Lower leg skin (tissue), 4 donors: ENCODE measurements around the gene ZNF77. TPM values are rescaled to one million over a fixed set of nuclear protein-coding genes. Genes with fewer than 3 reads are reported as not detected.
"Not testable (repeated sequence)": the region's sequence is repeated elsewhere in the genome, so short reads cannot be mapped to it uniquely, and the experiment has no call there.

Source experiments
- DNase-seq, 2 donors: peaks; one replicate each; pipeline ENCODE4 v3.0.0-alpha.2; 2019; ENCODE audit warnings: low spot score in 2 of 2
- H3K4me3 ChIP-seq: fragments of 200-600 bp; sonication (generic); 2 replicates; pipeline ENCODE4 v1.5.1; 2017; ENCODE audit warnings: mild to moderate bottlenecking, low read depth; ENCODE audit not compliant: poor library complexity, severe bottlenecking
- POLR2A ChIP-seq, 2 donors: fragments of 450-650 bp; IDR thresholded peaks; one replicate each; pipeline ENCODE4 v1.6.1; 2016 to 2017; ENCODE audit warnings: antibody characterized with exemption in 2 of 2, mild to moderate bottlenecking in 1 of 2, moderate library complexity in 1 of 2
- WGBS, 2 donors: methylation state at CpG; one replicate each; pipeline ENCODE4 v1.1.5; 2018; 5-methylcytosine and 5-hydroxymethylcytosine counted together
- intact Hi-C: fragments of 100-400 bp; cut with DNase I; formaldehyde crosslinking; loops from one replicate; pipeline ENCODE4 v1.15.0; 2023; ENCODE audit warnings: low total_unique reads
- total RNA-seq, 4 donors: library from RNA; depleted of rRNA; stranded (reverse); fragments of >200 nt; gene quantifications; one replicate each; pipeline ENCODE4 v1.1.0, GENCODE V29; 2016
- TF ChIP-seq, protein P1 (sequence below), 3 donors: fragments of 450-650 bp; IDR thresholded peaks; one replicate each; pipeline ENCODE4 v1.5.1; 2016; ENCODE audit warnings: antibody characterized with exemption in 3 of 3, mild to moderate bottlenecking in 3 of 3, moderate library complexity in 2 of 3

Gene ZNF77
- total RNA-seq, 4 donors from 2014 or later: 3.7 to 5.9 (median 4.8) TPM

GRCh38 chr19:2922987-2923386 is 21.8 kb downstream of the ZNF77 start:
- peak in 1 of 2 donors; percentile 72 for DNase-seq
- no peak overlapping the region for H3K4me3 ChIP-seq
- 19 to 43% methylated on average over 5 of the region's 5 CpGs for WGBS, 2 donors
- intact Hi-C loops: no loop called here
- no peak for TF ChIP-seq POLR2A (IDR thresholded peaks at IDR 0.05)
- TF ChIP-seq, protein P1, sequence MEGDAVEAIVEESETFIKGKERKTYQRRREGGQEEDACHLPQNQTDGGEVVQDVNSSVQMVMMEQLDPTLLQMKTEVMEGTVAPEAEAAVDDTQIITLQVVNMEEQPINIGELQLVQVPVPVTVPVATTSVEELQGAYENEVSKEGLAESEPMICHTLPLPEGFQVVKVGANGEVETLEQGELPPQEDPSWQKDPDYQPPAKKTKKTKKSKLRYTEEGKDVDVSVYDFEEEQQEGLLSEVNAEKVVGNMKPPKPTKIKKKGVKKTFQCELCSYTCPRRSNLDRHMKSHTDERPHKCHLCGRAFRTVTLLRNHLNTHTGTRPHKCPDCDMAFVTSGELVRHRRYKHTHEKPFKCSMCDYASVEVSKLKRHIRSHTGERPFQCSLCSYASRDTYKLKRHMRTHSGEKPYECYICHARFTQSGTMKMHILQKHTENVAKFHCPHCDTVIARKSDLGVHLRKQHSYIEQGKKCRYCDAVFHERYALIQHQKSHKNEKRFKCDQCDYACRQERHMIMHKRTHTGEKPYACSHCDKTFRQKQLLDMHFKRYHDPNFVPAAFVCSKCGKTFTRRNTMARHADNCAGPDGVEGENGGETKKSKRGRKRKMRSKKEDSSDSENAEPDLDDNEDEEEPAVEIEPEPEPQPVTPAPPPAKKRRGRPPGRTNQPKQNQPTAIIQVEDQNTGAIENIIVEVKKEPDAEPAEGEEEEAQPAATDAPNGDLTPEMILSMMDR (IDR thresholded peaks at IDR 0.05): no peak

DNA sequence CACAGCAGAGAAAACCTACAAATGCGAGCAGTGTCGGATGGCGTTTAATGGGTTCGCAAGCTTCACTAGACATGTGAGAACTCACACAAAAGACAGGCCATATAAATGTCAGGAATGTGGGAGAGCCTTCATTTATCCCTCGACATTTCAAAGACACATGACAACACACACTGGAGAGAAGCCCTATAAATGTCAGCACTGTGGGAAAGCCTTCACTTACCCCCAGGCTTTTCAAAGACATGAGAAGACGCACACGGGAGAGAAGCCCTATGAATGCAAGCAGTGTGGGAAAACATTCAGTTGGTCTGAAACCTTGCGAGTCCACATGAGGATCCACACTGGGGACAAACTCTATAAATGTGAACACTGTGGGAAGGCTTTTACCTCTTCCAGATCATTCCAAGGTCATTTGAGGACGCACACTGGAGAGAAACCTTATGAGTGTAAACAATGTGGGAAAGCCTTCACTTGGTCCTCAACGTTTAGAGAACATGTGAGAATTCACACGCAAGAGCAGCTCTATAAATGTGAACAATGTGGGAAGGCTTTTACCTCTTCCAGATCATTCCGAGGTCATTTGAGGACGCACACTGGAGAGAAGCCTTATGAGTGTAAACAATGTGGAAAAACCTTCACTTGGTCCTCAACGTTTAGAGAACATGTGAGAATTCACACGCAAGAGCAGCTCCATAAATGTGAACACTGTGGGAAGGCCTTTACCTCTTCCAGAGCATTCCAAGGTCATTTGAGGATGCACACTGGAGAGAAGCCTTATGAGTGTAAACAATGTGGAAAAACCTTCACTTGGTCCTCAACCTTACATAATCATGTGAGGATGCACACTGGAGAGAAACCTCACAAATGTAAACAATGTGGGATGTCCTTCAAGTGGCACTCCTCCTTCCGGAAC is 27.2 kb downstream of the ZNF77 start:
- intact Hi-C loops: no loop called here
- TF ChIP-seq, protein P1 (IDR thresholded peaks at IDR 0.05): no peak
- no peak for TF ChIP-seq POLR2A (IDR thresholded peaks at IDR 0.05)
- H3K4me3 ChIP-seq: no peak overlapping the region
- 92 to 95% methylated on average over 16 of the region's 16 CpGs for WGBS, 2 donors
- DNase-seq: peak in 1 of 2 donors; percentile 28

GRCh38 chr19:2912306-2912705 is 32.5 kb downstream of the ZNF77 start:
- no peak overlapping the region for H3K4me3 ChIP-seq
- DNase-seq: no peak
- TF ChIP-seq POLR2A (IDR thresholded peaks at IDR 0.05): no peak
- TF ChIP-seq, protein P1 (IDR thresholded peaks at IDR 0.05): no peak
- intact Hi-C loops: no loop called here
- WGBS, 2 donors: 91 to 98% methylated on average over 5 of the region's 5 CpGs

DNA sequence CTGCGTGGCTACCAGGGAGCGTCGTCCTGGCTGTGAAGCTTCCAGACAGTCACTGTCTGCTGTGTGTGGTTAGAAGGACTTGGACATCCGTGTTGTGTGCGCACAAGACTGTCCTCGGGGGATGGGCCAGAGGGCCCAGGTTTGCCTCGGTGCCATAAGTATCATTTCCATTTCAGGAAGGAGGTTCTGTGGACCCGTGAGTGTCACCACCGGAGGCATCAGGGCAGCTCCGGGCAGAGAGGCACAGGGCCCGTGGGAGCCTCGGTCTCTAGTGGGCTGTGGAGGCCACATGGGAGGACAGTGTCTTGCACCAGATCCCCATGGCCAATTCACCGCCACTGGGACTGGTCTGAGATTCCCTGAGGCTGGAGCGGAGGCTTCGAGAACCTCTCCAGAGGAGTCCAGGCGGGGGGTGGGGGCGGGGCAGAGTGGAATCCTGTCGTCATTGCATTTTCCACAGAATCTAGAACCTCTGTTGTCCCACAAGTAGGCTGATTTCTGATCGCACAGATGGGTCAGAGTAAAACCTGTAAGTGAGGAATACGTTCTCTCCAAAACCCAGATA is 38.1 kb downstream of the ZNF77 start:
- DNase-seq: peak in 1 of 2 donors; percentile 76
- 95 to 96% methylated on average over 16 to 19 of the region's 20 CpGs for WGBS, 2 donors
- H3K4me3 ChIP-seq: no peak overlapping the region
- intact Hi-C loops: no loop called here
- TF ChIP-seq POLR2A (IDR thresholded peaks at IDR 0.05): no peak
- TF ChIP-seq, protein P1 (IDR thresholded peaks at IDR 0.05): no peak

DNA sequence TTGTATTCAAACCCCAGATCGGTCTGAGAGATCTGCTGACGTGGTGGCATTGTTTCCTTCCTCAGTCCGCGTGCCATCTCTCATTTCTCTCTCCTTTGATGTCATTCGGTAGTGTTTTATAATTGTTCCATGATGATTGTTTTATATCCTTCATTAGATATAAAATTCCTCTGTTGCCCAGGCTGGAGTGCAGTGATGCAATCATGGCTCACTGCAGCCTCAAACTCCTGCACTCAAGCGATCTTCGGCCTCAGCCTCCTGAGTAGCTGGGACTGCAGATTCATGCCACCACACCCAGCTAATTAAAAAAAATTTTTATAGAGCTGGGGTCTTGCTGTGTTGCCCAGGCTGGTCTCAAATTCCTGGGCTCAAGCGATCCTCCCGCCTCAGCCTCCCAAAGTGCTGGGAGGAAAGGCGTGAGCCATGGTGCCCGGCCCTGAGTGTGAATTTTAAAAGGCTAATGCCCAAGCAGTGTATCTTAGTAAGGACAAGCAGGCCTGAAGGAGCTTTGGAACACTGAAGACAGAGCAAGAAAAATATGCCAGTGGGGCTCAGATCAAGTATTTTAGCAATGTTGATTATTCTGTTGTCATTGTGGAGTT is 38.8 kb downstream of the ZNF77 start:
- TF ChIP-seq, protein P1 (IDR thresholded peaks at IDR 0.05): no peak
- no peak for TF ChIP-seq POLR2A (IDR thresholded peaks at IDR 0.05)
- intact Hi-C loops: no loop called here
- no peak overlapping the region for H3K4me3 ChIP-seq
- 84 to 86% methylated on average over 11 of the region's 11 CpGs for WGBS, 2 donors
- peak in 1 of 2 donors; percentile 62 for DNase-seq

GRCh38 chr19:2903326-2903725 is 41.4 kb downstream of the ZNF77 start:
- DNase-seq: peak in 1 of 2 donors; percentile 80
- H3K4me3 ChIP-seq, intact Hi-C loops: not testable (repeated sequence)
- 85 to 86% methylated on average over 13 of the region's 13 CpGs for WGBS, 2 donors
